Measurements from ENCODE around the gene AGBL4. TPM values are rescaled to one million over a fixed set of nuclear protein-coding genes. Genes with fewer than 3 reads are reported as not detected.

AGBL4 gene
- total and polyA plus RNA-seq, 2 of the 13 experiments (the other 11 are each of a cell fraction or from before 2014, with no cell fraction given), result not detected

- TF ChIP-seq, protein P1, sequence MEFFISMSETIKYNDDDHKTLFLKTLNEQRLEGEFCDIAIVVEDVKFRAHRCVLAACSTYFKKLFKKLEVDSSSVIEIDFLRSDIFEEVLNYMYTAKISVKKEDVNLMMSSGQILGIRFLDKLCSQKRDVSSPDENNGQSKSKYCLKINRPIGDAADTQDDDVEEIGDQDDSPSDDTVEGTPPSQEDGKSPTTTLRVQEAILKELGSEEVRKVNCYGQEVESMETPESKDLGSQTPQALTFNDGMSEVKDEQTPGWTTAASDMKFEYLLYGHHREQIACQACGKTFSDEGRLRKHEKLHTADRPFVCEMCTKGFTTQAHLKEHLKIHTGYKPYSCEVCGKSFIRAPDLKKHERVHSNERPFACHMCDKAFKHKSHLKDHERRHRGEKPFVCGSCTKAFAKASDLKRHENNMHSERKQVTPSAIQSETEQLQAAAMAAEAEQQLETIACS (CRISPR knock-in tag; IDR thresholded peaks at IDR 0.05), result no peak
- TF ChIP-seq ZNF33B (CRISPR knock-in tag; IDR thresholded peaks at IDR 0.05) (no peak), MED1 (CRISPR knock-in tag; IDR thresholded peaks at IDR 0.05) (no peak), ZNF766 (CRISPR knock-in tag; IDR thresholded peaks at IDR 0.05; ENCODE audit: borderline replicate concordance) (no peak), ZNF577 (CRISPR knock-in tag; IDR thresholded peaks at IDR 0.05; ENCODE audit: borderline replicate concordance, low read depth) (no peak), ZFP90 (CRISPR knock-in tag; IDR thresholded peaks at IDR 0.05; ENCODE audit: borderline replicate concordance) (no peak), MNT (IDR thresholded peaks at IDR 0.05) (no peak)
Observed at GRCh38 chr1:49556676-49557234, 467.0 kb downstream of the AGBL4 start (continued).

DNA sequence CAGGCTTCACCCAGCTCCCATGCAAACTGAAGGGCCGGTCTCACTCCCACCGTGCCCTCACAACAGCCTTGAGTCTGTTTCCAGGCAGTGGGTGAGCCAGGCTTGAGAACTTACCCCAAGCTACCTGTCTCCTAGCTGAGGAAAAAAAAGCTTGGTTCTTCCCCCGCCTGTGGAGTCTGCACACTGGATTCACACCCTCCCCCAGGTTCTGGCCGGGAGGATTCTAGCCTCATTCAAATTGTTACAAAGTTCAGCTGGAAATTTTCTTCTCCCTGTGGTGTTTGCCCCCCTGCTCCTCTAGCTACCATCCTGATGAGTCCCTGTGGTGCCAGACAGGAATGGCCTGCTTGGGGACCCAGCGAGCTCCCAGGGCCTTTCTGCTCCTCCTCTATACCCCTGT, 471.7 kb downstream of the AGBL4 start:
- no peak overlapping the region for H2AFZ ChIP-seq (ENCODE audit: low read length)
- in situ Hi-C loops (cut with HindIII; ENCODE audit: extremely low pct_ligation_motif_present, low pct_unique_long_range_greater_than_20kb), result no loop called here

More for the DNA sequence above, 471.7 kb downstream of the AGBL4 start:
- no TSS peak for BruUV-seq (replicated peaks)
- 22% methylated on average over 5 of the region's 5 CpGs for WGBS (ENCODE audit: low lambda C conversion rate)
- no peaks in the 10 kb centered on the region for H3K27me3 ChIP-seq (ENCODE audit: control insufficient read depth in 1 of 2, insufficient read depth in 2 of 2, low read length in 2 of 2)
- POLR2A ChIA-PET, result no interaction called here
- DNase-seq (ENCODE audit: low spot score), result no peak
- H3K9me3 ChIP-seq (ENCODE audit: low read length), result peaks cover 77% of the 10 kb centered on the region
- CTCF ChIA-PET (ENCODE audit: low intra/inter-chr PET ratio, low total read pairs), result no interaction called here
- no peak overlapping the region for H3K4me2 ChIP-seq (ENCODE audit: low read depth, low read length)
- no peaks in the 10 kb centered on the region for H3K36me3 ChIP-seq (replicated peaks in 1 of 2; ENCODE audit: control insufficient read depth in 1 of 2, insufficient read depth in 2 of 2, low read length in 2 of 2)
- TF ChIP-seq RCOR2 (CRISPR knock-in tag; IDR thresholded peaks at IDR 0.05), result no peak
- TF ChIP-seq, protein P2, sequence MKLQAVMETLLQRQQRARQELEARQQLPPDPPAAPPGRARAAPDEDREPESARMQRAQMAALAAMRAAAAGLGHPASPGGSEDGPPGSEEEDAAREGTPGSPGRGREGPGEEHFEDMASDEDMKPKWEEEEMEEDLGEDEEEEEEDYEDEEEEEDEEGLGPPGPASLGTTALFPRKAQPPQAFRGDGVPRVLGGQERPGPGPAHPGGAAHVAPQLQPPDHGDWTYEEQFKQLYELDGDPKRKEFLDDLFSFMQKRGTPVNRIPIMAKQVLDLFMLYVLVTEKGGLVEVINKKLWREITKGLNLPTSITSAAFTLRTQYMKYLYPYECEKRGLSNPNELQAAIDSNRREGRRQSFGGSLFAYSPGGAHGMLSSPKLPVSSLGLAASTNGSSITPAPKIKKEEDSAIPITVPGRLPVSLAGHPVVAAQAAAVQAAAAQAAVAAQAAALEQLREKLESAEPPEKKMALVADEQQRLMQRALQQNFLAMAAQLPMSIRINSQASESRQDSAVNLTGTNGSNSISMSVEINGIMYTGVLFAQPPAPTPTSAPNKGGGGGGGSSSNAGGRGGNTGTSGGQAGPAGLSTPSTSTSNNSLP (IDR thresholded peaks at IDR 0.05; ENCODE audit: low read depth, low read length), result no peak
- no peak for TF ChIP-seq SP1 (IDR thresholded peaks at IDR 0.05)
- TF ChIP-seq SP1 (CRISPR knock-in tag; IDR thresholded peaks at IDR 0.05), result no peak
- TF ChIP-seq ZFP41 (CRISPR knock-in tag; IDR thresholded peaks at IDR 0.05; ENCODE audit: borderline replicate concordance), result no peak
- no peak for TF ChIP-seq MIER3 (CRISPR knock-in tag; IDR thresholded peaks at IDR 0.05; ENCODE audit: borderline replicate concordance)
- no peak for TF ChIP-seq NR0B2 (CRISPR knock-in tag; IDR thresholded peaks at IDR 0.05)
- TF ChIP-seq SRY (CRISPR knock-in tag; IDR thresholded peaks at IDR 0.05), result no peak
- H3K27ac ChIP-seq (ENCODE audit: extremely low read length, insufficient read depth, low read length), result no peak overlapping the region
- H3K4me3 ChIP-seq (replicated peaks in 1 of 3; ENCODE audit: insufficient read depth in 1 of 3, low read depth in 2 of 3, low read length in 3 of 3), result no peak overlapping the region
- no peak overlapping the region for H3K9ac ChIP-seq (ENCODE audit: insufficient read depth, low read depth, low read length)
- no peak for ATAC-seq
- intact Hi-C loops (cut with micrococcal nuclease; ENCODE audit: unreplicated experiment), result no loop called here
- H3K79me2 ChIP-seq (ENCODE audit: insufficient read depth, low read length), result no peaks in the 10 kb centered on the region
- no peaks in the 10 kb centered on the region for H4K20me1 ChIP-seq (ENCODE audit: insufficient read depth, low read length)
- FAIRE-seq, result no peak
- no peaks in the 10 kb centered on the region for H3K4me1 ChIP-seq (ENCODE audit: insufficient read depth, low read length)
